DND-41 (cell line): ENCODE results near the gene ANKRD36C.
A peak's percentile ranks its signal among the peaks of the same experiment; 100 is the strongest.
"Not testable (repeated sequence)": the region's sequence is repeated elsewhere in the genome, so short reads cannot be mapped to it uniquely, and the experiment has no call there.

Experiments used
- ATAC-seq: fragments of 200-7000 bp; cut with Tn5 transposase; 3 replicates; pipeline ENCODE4 v1.9.1; 2021; ENCODE audit warnings: low read depth; ENCODE audit not compliant: insufficient read depth
- DNase-seq: peaks from one replicate; pipeline ENCODE4 v3.0.0-alpha.2; 2020
- H2AFZ ChIP-seq: 2 replicates; pipeline ENCODE4 v1.6.0; 2012; ENCODE audit warnings: low read depth, low read length
- H3K27ac ChIP-seq: 2 replicates; pipeline ENCODE4 v1.5.1; 2012; ENCODE audit warnings: low read length, inconsistent platforms
- H3K27me3 ChIP-seq: fragments of 200-600 bp; sonication (generic); 2 replicates; pipeline ENCODE4 v1.6.0; 2012; ENCODE audit warnings: low read length, mild to moderate bottlenecking, inconsistent platforms; ENCODE audit not compliant: insufficient read depth, poor library complexity
- H3K36me3 ChIP-seq: 2 replicates; pipeline ENCODE4 v1.5.1; 2012; ENCODE audit warnings: low read length, inconsistent platforms; ENCODE audit not compliant: insufficient read depth
- H3K4me1 ChIP-seq: 2 replicates; pipeline ENCODE4 v1.5.1; 2012; ENCODE audit warnings: mild to moderate bottlenecking, low read length; ENCODE audit not compliant: insufficient read depth
- H3K4me2 ChIP-seq: 2 replicates; pipeline ENCODE4 v1.6.0; 2012; ENCODE audit warnings: mild to moderate bottlenecking, moderate library complexity, low read length, inconsistent platforms; ENCODE audit not compliant: insufficient read depth
- H3K4me3 ChIP-seq, 2 experiments: fragments of 200-600 bp in 1 of 2; shearing (Covaris generic) in 1 of 2; 2 replicates each; pipeline ENCODE4 v1.5.1; 2012 to 2016; ENCODE audit warnings: inconsistent platforms in 2 of 2, low read length in 2 of 2, mild to moderate bottlenecking in 2 of 2, low read depth in 1 of 2, moderate library complexity in 1 of 2
- H3K79me2 ChIP-seq: 2 replicates; pipeline ENCODE4 v1.6.0; 2012; ENCODE audit warnings: low read length, inconsistent platforms; ENCODE audit not compliant: insufficient read depth
- H3K9ac ChIP-seq: 2 replicates; pipeline ENCODE4 v1.6.0; 2012; ENCODE audit warnings: low read depth, mild to moderate bottlenecking, inconsistent platforms, low read length, moderate library complexity
- H3K9me3 ChIP-seq: 2 replicates; pipeline ENCODE4 v1.5.1; 2012; ENCODE audit warnings: low read length, moderate library complexity, mild to moderate bottlenecking, inconsistent platforms; ENCODE audit not compliant: insufficient read depth, severe bottlenecking
- H4K20me1 ChIP-seq: 2 replicates; pipeline ENCODE4 v1.6.0; 2012; ENCODE audit warnings: low read length; ENCODE audit not compliant: insufficient read depth

ANKRD36C gene

GRCh38 chr2:95991351-95992094 lies at the start of gene ANKRD36C:
Gene ANKRD36C (minus strand): TSS chr2:95991824. CDS start chr2:95991708, 116 bp downstream.
- not testable (repeated sequence) for H3K9me3 ChIP-seq, H3K36me3 ChIP-seq, H3K27me3 ChIP-seq, H4K20me1 ChIP-seq
- peaks cover 22% of the 10 kb centered on the region for H3K79me2 ChIP-seq
- H2AFZ ChIP-seq: peak within 1 kb of the TSS; percentile 100
- H3K9ac ChIP-seq: peak within 1 kb of the TSS; percentile 78
- peak within 1 kb of the TSS; percentile 99 for H3K4me2 ChIP-seq
- H3K4me3 ChIP-seq: peak within 1 kb of the TSS; percentile 66 to 95; a peak in 3 of 4 replicates
- DNase-seq: peak; percentile 54
- peak within 1 kb of the TSS; percentile 97 for H3K27ac ChIP-seq
- H3K4me1 ChIP-seq: peaks cover 14% of the 10 kb centered on the region; the same call in 1 of the 2 replicates
- peak; percentile 96 for ATAC-seq

GRCh38 chr2:96035554-96035953 lies 43.9 kb upstream of the ANKRD36C start:
- not testable (repeated sequence) for H3K36me3 ChIP-seq, H2AFZ ChIP-seq, H3K4me2 ChIP-seq, H3K27ac ChIP-seq, DNase-seq, H3K27me3 ChIP-seq, H4K20me1 ChIP-seq, H3K4me1 ChIP-seq, H3K9me3 ChIP-seq, ATAC-seq, H3K4me3 ChIP-seq, H3K79me2 ChIP-seq, H3K9ac ChIP-seq

- not testable (repeated sequence) for H3K4me3 ChIP-seq, H3K9ac ChIP-seq, H3K27ac ChIP-seq, H3K27me3 ChIP-seq, ATAC-seq, H3K4me2 ChIP-seq, H3K36me3 ChIP-seq, H2AFZ ChIP-seq, H3K4me1 ChIP-seq, DNase-seq, H3K79me2 ChIP-seq, H3K9me3 ChIP-seq, H4K20me1 ChIP-seq
These were observed 43.2 kb upstream of the ANKRD36C start, which contains the start of gene GPAT2 for GRCh38 chr2:96034792-96035191. Gene GPAT2 (minus strand): TSS chr2:96034916. CDS start chr2:96032359, 2,557 bp downstream.

- not testable (repeated sequence) for H3K9ac ChIP-seq, DNase-seq, H3K27ac ChIP-seq, H3K36me3 ChIP-seq, H3K79me2 ChIP-seq, H3K9me3 ChIP-seq, H3K4me1 ChIP-seq, H2AFZ ChIP-seq, H4K20me1 ChIP-seq, H3K27me3 ChIP-seq, H3K4me2 ChIP-seq, H3K4me3 ChIP-seq
- ATAC-seq: peak; percentile 49; the same call in 2 of the 3 replicates
These were observed 42.4 kb upstream of the ANKRD36C start for GRCh38 chr2:96033997-96034396.

GRCh38 chr2:96027725-96028325 lies 36.2 kb upstream of the ANKRD36C start:
- not testable (repeated sequence) for H4K20me1 ChIP-seq, H3K9me3 ChIP-seq, H3K4me3 ChIP-seq, H3K36me3 ChIP-seq, H3K4me2 ChIP-seq, H3K9ac ChIP-seq, ATAC-seq, H3K79me2 ChIP-seq, H2AFZ ChIP-seq, H3K4me1 ChIP-seq, DNase-seq, H3K27me3 ChIP-seq, H3K27ac ChIP-seq

GRCh38 chr2:96025755-96026154 lies 34.1 kb upstream of the ANKRD36C start:
- H3K79me2 ChIP-seq, H3K4me1 ChIP-seq, H3K9me3 ChIP-seq, H3K27me3 ChIP-seq, H3K9ac ChIP-seq, H2AFZ ChIP-seq, H3K27ac ChIP-seq, ATAC-seq, H3K4me3 ChIP-seq, DNase-seq, H3K4me2 ChIP-seq, H4K20me1 ChIP-seq, H3K36me3 ChIP-seq: not testable (repeated sequence)
